SK-N-SH (cell line): Measurements from ENCODE around the gene SCNM1. TPM values are rescaled to one million over a fixed set of nuclear protein-coding genes. Genes with fewer than 3 reads are reported as not detected.

ENCODE experiments used
- CTCF ChIA-PET: fragments of 300-600, 350-600 bp; formaldehyde crosslinking; extraction: SDS; loops from one replicate; lab custom pipeline; 2021; lab: Yijun Ruan, JAX
- POLR2A ChIA-PET: fragments of 350-600 bp; sonication (Branson Sonifier 250); formaldehyde crosslinking; extraction: SDS; loops from one replicate; lab custom pipeline; 2020; ENCODE audit warnings: antibody characterized with exemption, inconsistent platforms; lab: Yijun Ruan, JAX
- DNase-seq: peaks from one replicate; pipeline ENCODE4 v3.0.0; 2012
- H2AFZ ChIP-seq: fragments of 200-600 bp; sonication (generic); 2 replicates; pipeline ENCODE4 v1.8.1; 2016; ENCODE audit warnings: antibody characterized with exemption, mild to moderate bottlenecking, low read depth
- H3F3A ChIP-seq: fragments of 200-600 bp; sonication (generic); replicated peaks from 2 replicates; pipeline ENCODE3; 2016; ENCODE audit warnings: antibody characterized with exemption, mild to moderate bottlenecking; ENCODE audit not compliant: insufficient read depth
- H3K27ac ChIP-seq, 2 experiments: fragments of 200-500 bp in 1 of 2; fragments of 200-600 bp in 1 of 2; sonication (Bioruptor generic) in 1 of 2; sonication (generic), shearing (Covaris generic) in 1 of 2; 2 replicates each; pipeline versions ENCODE4 v1.5.1 to v1.6.1; 2014 to 2016; ENCODE audit warnings: low read depth in 2 of 2, inconsistent platforms in 1 of 2, low read length in 1 of 2, mild to moderate bottlenecking in 1 of 2, mixed read lengths in 1 of 2
- H3K27me3 ChIP-seq: fragments of 200-600 bp; sonication (generic), shearing (Covaris generic); 2 replicates; pipeline ENCODE4 v1.6.1; 2016; ENCODE audit warnings: mixed run types; ENCODE audit not compliant: insufficient read depth
- H3K36me3 ChIP-seq, 2 experiments: fragments of 200-500 bp in 1 of 2; fragments of 200-600 bp in 1 of 2; sonication (Bioruptor generic) in 1 of 2; sonication (generic) in 1 of 2; replicated peaks in 1 of 2; 2 replicates each; pipeline versions ENCODE3 to v1.5.1; 2014 to 2016; ENCODE audit warnings: low read length in 1 of 2, mild to moderate bottlenecking in 1 of 2; ENCODE audit not compliant: insufficient read depth in 2 of 2, control insufficient read depth in 1 of 2
- H3K4me1 ChIP-seq, 2 experiments: fragments of 200-500 bp in 1 of 2; fragments of 200-600 bp in 1 of 2; sonication (Bioruptor generic) in 1 of 2; sonication (generic), shearing (Covaris generic) in 1 of 2; 2 replicates each; pipeline versions ENCODE4 v1.5.1 to v1.6.1; 2014 to 2016; ENCODE audit warnings: low read depth in 1 of 2, low read length in 1 of 2, mixed run types in 1 of 2; ENCODE audit not compliant: insufficient read depth in 2 of 2, control insufficient read depth in 1 of 2
- H3K4me2 ChIP-seq: fragments of 200-600 bp; sonication (generic), shearing (Covaris generic); 2 replicates; pipeline ENCODE4 v1.6.1; 2017; ENCODE audit warnings: mixed run types
- H3K4me3 ChIP-seq, 2 experiments: fragments of 200-500 bp in 1 of 2; fragments of 200-600 bp in 1 of 2; sonication (Bioruptor generic) in 1 of 2; sonication (generic), shearing (Covaris generic) in 1 of 2; 2 replicates each; pipeline versions ENCODE4 v1.5.1 to v1.8.1; 2014 to 2016; ENCODE audit warnings: low read depth in 2 of 2, inconsistent platforms in 1 of 2, low read length in 1 of 2, mild to moderate bottlenecking in 1 of 2, mixed read lengths in 1 of 2, moderate library complexity in 1 of 2
- H3K79me2 ChIP-seq: fragments of 200-600 bp; sonication (generic); 2 replicates; pipeline ENCODE4 v1.8.1; 2017; ENCODE audit warnings: mild to moderate bottlenecking; ENCODE audit not compliant: insufficient read depth
- H3K9ac ChIP-seq: fragments of 200-600 bp; sonication (generic); 2 replicates; pipeline ENCODE4 v1.6.1; 2017; ENCODE audit warnings: mixed run types
- H3K9me2 ChIP-seq: fragments of 200-600 bp; sonication (generic); 2 replicates; pipeline ENCODE4 v1.6.1; 2017; ENCODE audit warnings: mixed run types
- H3K9me3 ChIP-seq: fragments of 200-600 bp; sonication (generic); 2 replicates; pipeline ENCODE4 v1.6.1; 2017; ENCODE audit warnings: mixed run types, mild to moderate bottlenecking, moderate library complexity
- H4K20me1 ChIP-seq: fragments of 200-600 bp; sonication (generic); 2 replicates; pipeline ENCODE4 v1.6.1; 2017; ENCODE audit warnings: mild to moderate bottlenecking, mixed run types; ENCODE audit not compliant: insufficient read depth
- CHD2 ChIP-seq: fragments of 150-350 bp; IDR thresholded peaks from 2 replicates; pipeline ENCODE4 v1.6.1; 2018; ENCODE audit warnings: low read length; ENCODE audit not compliant: partially characterized antibody
- NRF1 ChIP-seq: IDR thresholded peaks from 2 replicates; pipeline ENCODE4 v1.6.1; 2012; ENCODE audit warnings: low read depth, mild to moderate bottlenecking, low read length
- PBX3 ChIP-seq: IDR thresholded peaks from 2 replicates; pipeline ENCODE4; 2012
- REST ChIP-seq: IDR thresholded peaks from 2 replicates; pipeline ENCODE4 v1.6.1; 2012; ENCODE audit warnings: mild to moderate bottlenecking, low read depth, low read length, moderate library complexity
- SIN3A ChIP-seq: IDR thresholded peaks from 2 replicates; pipeline ENCODE4 v1.6.1; 2012; ENCODE audit warnings: low read depth, mild to moderate bottlenecking, low read length, moderate library complexity, borderline replicate concordance
- WGBS: methylation state at CpG from one replicate; pipeline ENCODE4 v1.1.6; 2017; ENCODE audit warnings: low lambda C conversion rate; 5-methylcytosine and 5-hydroxymethylcytosine counted together
- polyA plus RNA-seq, 3 experiments: library from polyadenylated mRNA; depleted of rRNA; stranded (reverse); fragments of >200 nt; gene quantifications; 2 replicates each; pipeline ENCODE4 v1.2.3, GENCODE V29; 2012
- TF ChIP-seq, protein P1 (sequence below): IDR thresholded peaks from 2 replicates; pipeline ENCODE4 v1.4.0; 2012; ENCODE audit warnings: low read depth
- TF ChIP-seq, protein P2 (sequence below): fragments of 150-350 bp; IDR thresholded peaks from 2 replicates; pipeline ENCODE4 v1.6.1; 2017; ENCODE audit warnings: antibody characterized with exemption, low read length, low read depth, borderline replicate concordance

Gene SCNM1
- polyA plus RNA-seq, 1 of the 3 experiments (the other 2 are of a cell fraction), result 27.8 TPM

DNA sequence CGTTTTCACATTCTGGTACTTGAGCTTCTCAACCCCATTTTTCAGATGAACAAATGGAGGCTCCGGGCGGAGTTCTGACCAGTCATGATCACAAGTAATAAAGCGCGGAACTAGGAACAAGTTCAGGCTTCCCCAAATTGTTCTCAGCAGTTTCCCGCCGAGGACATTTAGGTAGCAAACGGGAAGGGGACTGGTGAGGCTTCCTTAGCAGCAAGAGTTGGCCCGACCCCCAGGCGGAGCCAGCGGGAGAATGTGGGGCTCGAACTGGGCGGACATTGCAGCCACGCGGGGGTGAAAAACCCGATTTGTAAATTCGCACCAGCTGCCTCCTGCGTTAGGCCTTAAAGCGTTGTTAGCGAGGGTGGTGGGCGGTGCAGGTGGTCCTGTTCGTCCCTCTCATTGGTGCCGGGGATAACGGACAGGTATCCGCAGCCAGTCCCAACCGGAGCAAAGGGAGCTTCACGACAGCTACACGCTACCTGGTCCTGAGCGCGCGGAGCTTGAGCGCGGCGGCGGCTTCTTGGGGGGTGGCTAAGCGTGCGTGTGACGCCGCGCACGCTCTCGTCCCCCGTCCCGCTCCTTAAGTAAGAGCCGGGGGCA, 34.9 kb upstream of the SCNM1 start:
- CTCF ChIA-PET, result interaction anchor here (0.7 to 1.7 kb wide), 3 partner anchors 15 to 875 kb away, joined by 3 to 8 read pairs (median 3); no protein-coding TSS in a partner anchor
- peak; percentile 31 for DNase-seq
- Histone ChIP-seq H3K27ac (no peak overlapping the region), H3K36me3 (no peaks in the 10 kb centered on the region)
- TF ChIP-seq SIN3A (no peak), NRF1 (no peak), REST (no peak), PBX3 (no peak), CHD2 (no peak)
- TF ChIP-seq, protein P1, sequence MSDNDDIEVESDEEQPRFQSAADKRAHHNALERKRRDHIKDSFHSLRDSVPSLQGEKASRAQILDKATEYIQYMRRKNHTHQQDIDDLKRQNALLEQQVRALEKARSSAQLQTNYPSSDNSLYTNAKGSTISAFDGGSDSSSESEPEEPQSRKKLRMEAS, result no peak
- TF ChIP-seq, protein P2, sequence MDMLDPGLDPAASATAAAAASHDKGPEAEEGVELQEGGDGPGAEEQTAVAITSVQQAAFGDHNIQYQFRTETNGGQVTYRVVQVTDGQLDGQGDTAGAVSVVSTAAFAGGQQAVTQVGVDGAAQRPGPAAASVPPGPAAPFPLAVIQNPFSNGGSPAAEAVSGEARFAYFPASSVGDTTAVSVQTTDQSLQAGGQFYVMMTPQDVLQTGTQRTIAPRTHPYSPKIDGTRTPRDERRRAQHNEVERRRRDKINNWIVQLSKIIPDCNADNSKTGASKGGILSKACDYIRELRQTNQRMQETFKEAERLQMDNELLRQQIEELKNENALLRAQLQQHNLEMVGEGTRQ, result no peak
- TF ChIP-seq, all 33 proteins: peak for 0
- Histone ChIP-seq H3K4me1 (no peaks in the 10 kb centered on the region), H2AFZ (no peak overlapping the region), H3K4me3 (no peak overlapping the region), H3K27me3 (no peaks in the 10 kb centered on the region), H3F3A (peaks cover 13% of the 10 kb centered on the region), H3K4me2 (no peak overlapping the region), H3K79me2 (no peaks in the 10 kb centered on the region), H3K9ac (no peak overlapping the region), H4K20me1 (no peaks in the 10 kb centered on the region), H3K9me3 (no peaks in the 10 kb centered on the region), H3K9me2 (no peaks in the 10 kb centered on the region)
- 91% methylated on average over 44 of the region's 45 CpGs for WGBS
- POLR2A ChIA-PET, result no interaction called here

GRCh38 chr1:151131701-151132334, 34.1 kb upstream of the SCNM1 start:
- TF ChIP-seq, protein P2, result no peak
- Histone ChIP-seq H4K20me1 (no peaks in the 10 kb centered on the region), H3K36me3 (no peaks in the 10 kb centered on the region), H3K9me3 (no peaks in the 10 kb centered on the region), H3K4me1 (no peaks in the 10 kb centered on the region), H3K4me3 (no peak overlapping the region), H3K9me2 (no peaks in the 10 kb centered on the region), H3F3A (peaks cover 13% of the 10 kb centered on the region), H3K79me2 (no peaks in the 10 kb centered on the region), H3K27ac (no peak overlapping the region), H3K27me3 (no peaks in the 10 kb centered on the region), H2AFZ (no peak overlapping the region), H3K9ac (no peak overlapping the region), H3K4me2 (no peak overlapping the region)
- 86% methylated on average over 26 of the region's 39 CpGs for WGBS
- ChIA-PET CTCF (interaction anchor here (0.7 to 1.7 kb wide), 2 partner anchors 32 to 876 kb away, joined by 3 to 8 read pairs; no protein-coding TSS in a partner anchor), POLR2A (no interaction called here)
- peak; percentile 23 for DNase-seq
